ENCODE measurements around the gene PDCD5. TPM values are rescaled to one million over a fixed set of nuclear protein-coding genes. Genes with fewer than 3 reads are reported as not detected.

PDCD5 gene
- total and polyA plus RNA-seq, 5 donors from 2014 or later = 35.3 to 201 (median 147) TPM

GRCh38 chr19:32603961-32604360, 23.0 kb downstream of the PDCD5 start:
- ATAC-seq (ENCODE audit: low read depth in 2 of 2) = no peak
- H3K4me3 ChIP-seq (ENCODE audit: low read depth, low read length) = no peak overlapping the region
- no peak overlapping the region for H3K4me3 Mint-ChIP-seq
- H3K4me1 ChIP-seq (ENCODE audit: control insufficient read depth, insufficient read depth, low read length, poor library complexity, severe bottlenecking) = no peaks in the 10 kb centered on the region
- peaks cover 28% of the 10 kb centered on the region for H3K36me3 Mint-ChIP-seq
- H3K9me3 ChIP-seq (ENCODE audit: control insufficient read depth in 2 of 2, low read length in 2 of 2) = no peaks in the 10 kb centered on the region
- H3K9me3 Mint-ChIP-seq = no peaks in the 10 kb centered on the region
- no peak for DNase-seq
- H3K36me3 ChIP-seq (ENCODE audit: control insufficient read depth, insufficient read depth, low read length) = peaks cover 66% of the 10 kb centered on the region
- H3K27ac Mint-ChIP-seq = no peak overlapping the region
- no peaks in the 10 kb centered on the region for H3K27me3 ChIP-seq (ENCODE audit: control insufficient read depth, insufficient read depth, low read length)
- H3K27me3 Mint-ChIP-seq = no peaks in the 10 kb centered on the region
- peaks cover 6 to 9% (median 7%) of the 10 kb centered on the region in 4 donors for H3K4me1 Mint-ChIP-seq
- no peak overlapping the region for H3K27ac ChIP-seq (ENCODE audit: insufficient read depth, low read length, poor library complexity, severe bottlenecking)

- H3K27ac Mint-ChIP-seq = peak overlapping the region in 1 of 3 donors; percentile 40
- ATAC-seq (ENCODE audit: low read depth in 2 of 2) (no peak), DNase-seq (no peak)
- no peak overlapping the region for H3K4me3 ChIP-seq (ENCODE audit: low read depth, low read length)
- no peaks in the 10 kb centered on the region for H3K27me3 Mint-ChIP-seq
- H3K9me3 Mint-ChIP-seq = peaks cover 0 to 2% (median 0%) of the 10 kb centered on the region in 7 donors
- peaks cover 26% of the 10 kb centered on the region for H3K36me3 Mint-ChIP-seq
- H3K4me3 Mint-ChIP-seq = no peak overlapping the region
- no peaks in the 10 kb centered on the region for H3K9me3 ChIP-seq (ENCODE audit: control insufficient read depth in 2 of 2, low read length in 2 of 2)
- no peaks in the 10 kb centered on the region for H3K27me3 ChIP-seq (ENCODE audit: control insufficient read depth, insufficient read depth, low read length)
- H3K27ac ChIP-seq (ENCODE audit: insufficient read depth, low read length, poor library complexity, severe bottlenecking) = no peak overlapping the region
- no peaks in the 10 kb centered on the region for H3K4me1 ChIP-seq (ENCODE audit: control insufficient read depth, insufficient read depth, low read length, poor library complexity, severe bottlenecking)
- peaks cover 63% of the 10 kb centered on the region for H3K36me3 ChIP-seq (ENCODE audit: control insufficient read depth, insufficient read depth, low read length)
- peaks cover 0 to 2% (median 0%) of the 10 kb centered on the region in 4 donors for H3K4me1 Mint-ChIP-seq
Observed at GRCh38 chr19:32605544-32605943, 24.6 kb downstream of the PDCD5 start.

GRCh38 chr19:32606289-32606688, 25.3 kb downstream of the PDCD5 start:
- Histone ChIP-seq H3K4me3 (ENCODE audit: low read depth, low read length) (no peak overlapping the region), H3K27ac (ENCODE audit: insufficient read depth, low read length, poor library complexity, severe bottlenecking) (no peak overlapping the region), H3K4me1 (ENCODE audit: control insufficient read depth, insufficient read depth, low read length, poor library complexity, severe bottlenecking) (no peaks in the 10 kb centered on the region), H3K36me3 (ENCODE audit: control insufficient read depth, insufficient read depth, low read length) (peaks cover 63% of the 10 kb centered on the region), H3K27me3 (ENCODE audit: control insufficient read depth, insufficient read depth, low read length) (no peaks in the 10 kb centered on the region), H3K9me3 (ENCODE audit: control insufficient read depth in 2 of 2, low read length in 2 of 2) (no peaks in the 10 kb centered on the region)
- H3K4me1 Mint-ChIP-seq = peaks cover 0 to 2% (median 0%) of the 10 kb centered on the region in 4 donors
- peaks cover 0 to 2% (median 0%) of the 10 kb centered on the region in 7 donors for H3K9me3 Mint-ChIP-seq
- H3K27ac Mint-ChIP-seq = no peak overlapping the region
- H3K36me3 Mint-ChIP-seq = peaks cover 30% of the 10 kb centered on the region
- no peaks in the 10 kb centered on the region for H3K27me3 Mint-ChIP-seq
- H3K4me3 Mint-ChIP-seq = no peak overlapping the region
- DNase-seq (no peak), ATAC-seq (ENCODE audit: low read depth in 2 of 2) (no peak)

- ATAC-seq (ENCODE audit: low read depth in 2 of 2) (no peak), DNase-seq (no peak)
- no peaks in the 10 kb centered on the region for H3K4me1 Mint-ChIP-seq
- H3K4me1 ChIP-seq (ENCODE audit: control insufficient read depth, insufficient read depth, low read length, poor library complexity, severe bottlenecking) = no peaks in the 10 kb centered on the region
- H3K36me3 ChIP-seq (ENCODE audit: control insufficient read depth, insufficient read depth, low read length) = peaks cover 60% of the 10 kb centered on the region
- no peak overlapping the region for H3K4me3 ChIP-seq (ENCODE audit: low read depth, low read length)
- no peak overlapping the region for H3K27ac ChIP-seq (ENCODE audit: insufficient read depth, low read length, poor library complexity, severe bottlenecking)
- peak overlapping the region in 1 of 3 donors; percentile 77 for H3K27ac Mint-ChIP-seq
- no peaks in the 10 kb centered on the region for H3K27me3 ChIP-seq (ENCODE audit: control insufficient read depth, insufficient read depth, low read length)
- H3K9me3 ChIP-seq (ENCODE audit: control insufficient read depth in 2 of 2, low read length in 2 of 2) = no peaks in the 10 kb centered on the region
- H3K27me3 Mint-ChIP-seq = no peaks in the 10 kb centered on the region
- peaks cover 34% of the 10 kb centered on the region for H3K36me3 Mint-ChIP-seq
- H3K9me3 Mint-ChIP-seq = peaks cover 0 to 2% (median 0%) of the 10 kb centered on the region in 7 donors
- H3K4me3 Mint-ChIP-seq = no peak overlapping the region
Observed at GRCh38 chr19:32607479-32607878, 26.5 kb downstream of the PDCD5 start.

GRCh38 chr19:32611161-32611560, 30.2 kb downstream of the PDCD5 start:
- DNase-seq (no peak), ATAC-seq (ENCODE audit: low read depth in 2 of 2) (no peak)
- Histone ChIP-seq H3K9me3 (ENCODE audit: control insufficient read depth in 2 of 2, low read length in 2 of 2) (no peaks in the 10 kb centered on the region), H3K27ac (ENCODE audit: insufficient read depth, low read length, poor library complexity, severe bottlenecking) (no peak overlapping the region), H3K27me3 (ENCODE audit: control insufficient read depth, insufficient read depth, low read length) (no peaks in the 10 kb centered on the region), H3K4me3 (ENCODE audit: low read depth, low read length) (no peak overlapping the region), H3K4me1 (ENCODE audit: control insufficient read depth, insufficient read depth, low read length, poor library complexity, severe bottlenecking) (no peaks in the 10 kb centered on the region), H3K36me3 (ENCODE audit: control insufficient read depth, insufficient read depth, low read length) (peaks cover 67% of the 10 kb centered on the region)
- Mint-ChIP-seq H3K27me3 (no peaks in the 10 kb centered on the region), H3K36me3 (peaks cover 37% of the 10 kb centered on the region), H3K4me3 (no peak overlapping the region), H3K9me3 (peaks cover 0 to 4% (median 0%) of the 10 kb centered on the region in 7 donors), H3K27ac (no peak overlapping the region), H3K4me1 (no peaks in the 10 kb centered on the region)

GRCh38 chr19:32613008-32613407, 32.0 kb downstream of the PDCD5 start:
- H3K4me1 Mint-ChIP-seq = no peaks in the 10 kb centered on the region
- H3K27me3 Mint-ChIP-seq = no peaks in the 10 kb centered on the region
- no peak for DNase-seq
- Histone ChIP-seq H3K9me3 (ENCODE audit: control insufficient read depth in 2 of 2, low read length in 2 of 2) (no peaks in the 10 kb centered on the region), H3K4me3 (ENCODE audit: low read depth, low read length) (no peak overlapping the region), H3K27ac (ENCODE audit: insufficient read depth, low read length, poor library complexity, severe bottlenecking) (no peak overlapping the region), H3K27me3 (ENCODE audit: control insufficient read depth, insufficient read depth, low read length) (no peaks in the 10 kb centered on the region), H3K36me3 (ENCODE audit: control insufficient read depth, insufficient read depth, low read length) (peaks cover 61% of the 10 kb centered on the region), H3K4me1 (ENCODE audit: control insufficient read depth, insufficient read depth, low read length, poor library complexity, severe bottlenecking) (no peaks in the 10 kb centered on the region)
- H3K27ac Mint-ChIP-seq = no peak overlapping the region
- peaks cover 0 to 4% (median 0%) of the 10 kb centered on the region in 7 donors for H3K9me3 Mint-ChIP-seq
- no peak for ATAC-seq (ENCODE audit: low read depth in 2 of 2)
- peaks cover 41% of the 10 kb centered on the region for H3K36me3 Mint-ChIP-seq
- no peak overlapping the region for H3K4me3 Mint-ChIP-seq

GRCh38 chr19:32614916-32615315, 33.9 kb downstream of the PDCD5 start:
- no peaks in the 10 kb centered on the region for H3K4me1 ChIP-seq (ENCODE audit: control insufficient read depth, insufficient read depth, low read length, poor library complexity, severe bottlenecking)
- H3K27ac ChIP-seq (ENCODE audit: insufficient read depth, low read length, poor library complexity, severe bottlenecking) = no peak overlapping the region
- no peak for ATAC-seq (ENCODE audit: low read depth in 2 of 2)
- no peak overlapping the region for H3K27ac Mint-ChIP-seq
- H3K4me1 Mint-ChIP-seq = no peaks in the 10 kb centered on the region
- H3K27me3 ChIP-seq (ENCODE audit: control insufficient read depth, insufficient read depth, low read length) = no peaks in the 10 kb centered on the region
- peaks cover 68% of the 10 kb centered on the region for H3K36me3 ChIP-seq (ENCODE audit: control insufficient read depth, insufficient read depth, low read length)
- no peak for DNase-seq
- H3K9me3 ChIP-seq (ENCODE audit: control insufficient read depth in 2 of 2, low read length in 2 of 2) = no peaks in the 10 kb centered on the region
- no peak overlapping the region for H3K4me3 ChIP-seq (ENCODE audit: low read depth, low read length)
- H3K27me3 Mint-ChIP-seq = no peaks in the 10 kb centered on the region
- peaks cover 43% of the 10 kb centered on the region for H3K36me3 Mint-ChIP-seq
- no peak overlapping the region for H3K4me3 Mint-ChIP-seq
- peaks cover 0 to 2% (median 0%) of the 10 kb centered on the region in 7 donors for H3K9me3 Mint-ChIP-seq

GRCh38 chr19:32615569-32615968, 34.6 kb downstream of the PDCD5 start:
- peaks cover 43% of the 10 kb centered on the region for H3K36me3 Mint-ChIP-seq
- no peaks in the 10 kb centered on the region for H3K4me1 Mint-ChIP-seq
- no peak overlapping the region for H3K27ac Mint-ChIP-seq
- DNase-seq (no peak), ATAC-seq (ENCODE audit: low read depth in 2 of 2) (no peak)
- Histone ChIP-seq H3K9me3 (ENCODE audit: control insufficient read depth in 2 of 2, low read length in 2 of 2) (no peaks in the 10 kb centered on the region), H3K27me3 (ENCODE audit: control insufficient read depth, insufficient read depth, low read length) (no peaks in the 10 kb centered on the region), H3K36me3 (ENCODE audit: control insufficient read depth, insufficient read depth, low read length) (peaks cover 69% of the 10 kb centered on the region), H3K4me3 (ENCODE audit: low read depth, low read length) (no peak overlapping the region), H3K27ac (ENCODE audit: insufficient read depth, low read length, poor library complexity, severe bottlenecking) (no peak overlapping the region), H3K4me1 (ENCODE audit: control insufficient read depth, insufficient read depth, low read length, poor library complexity, severe bottlenecking) (no peaks in the 10 kb centered on the region)
- no peaks in the 10 kb centered on the region for H3K27me3 Mint-ChIP-seq
- no peak overlapping the region for H3K4me3 Mint-ChIP-seq
- peaks cover 0 to 2% (median 0%) of the 10 kb centered on the region in 7 donors for H3K9me3 Mint-ChIP-seq

Measured in CD4-positive, CD25-positive, alpha-beta regulatory T cell (primary cell).